Coronary artery (tissue), 2 donors: Measurements from ENCODE around the gene POU2AF1.

Experiments used
- DNase-seq: peaks from one replicate; pipeline ENCODE4 v3.0.0-alpha.2; 2017; ENCODE audit warnings: low spot score
- H3K27ac ChIP-seq, 2 donors: fragments of 200-600 bp; sonication (generic); one replicate each; pipeline ENCODE4 v1.5.1; 2016 to 2019
- H3K4me3 ChIP-seq: fragments of 200-600 bp; sonication (generic); 2 replicates; pipeline ENCODE4 v1.5.1; 2016; ENCODE audit warnings: mild to moderate bottlenecking, moderate library complexity
- CTCF ChIP-seq: fragments of 200-600 bp; sonication (generic); IDR thresholded peaks from one replicate; pipeline ENCODE4 v1.5.1; 2019; ENCODE audit warnings: antibody characterized with exemption

POU2AF1 gene

DNA sequence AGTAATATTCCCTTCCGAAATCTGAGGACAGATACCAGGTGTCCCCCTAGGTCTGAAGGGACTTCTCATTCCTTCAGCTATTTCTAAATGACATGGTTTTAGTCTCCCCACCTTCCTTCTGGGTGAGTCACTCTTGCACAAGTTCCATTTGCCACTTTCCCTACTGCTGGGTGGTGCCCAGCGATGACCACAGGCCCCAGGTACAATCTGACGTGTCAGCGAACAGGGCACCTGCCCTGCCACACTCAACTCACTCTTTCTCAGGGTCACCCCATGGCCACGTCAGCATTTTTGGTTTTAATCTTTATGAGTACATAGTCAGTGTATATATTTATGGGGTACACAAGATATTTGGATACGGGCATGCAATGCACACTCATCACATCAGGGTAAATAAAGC lies 17.2 kb downstream of the POU2AF1 start:
- Histone ChIP-seq H3K4me3 (no peak overlapping the region), H3K27ac (no peak overlapping the region)
- no peak for DNase-seq
- TF ChIP-seq CTCF = no peak

- Histone ChIP-seq H3K4me3 (no peak overlapping the region), H3K27ac (no peak overlapping the region)
- no peak for DNase-seq
- no peak for TF ChIP-seq CTCF
These were observed 17.8 kb downstream of the POU2AF1 start for GRCh38 chr11:111361052-111361801.

DNA sequence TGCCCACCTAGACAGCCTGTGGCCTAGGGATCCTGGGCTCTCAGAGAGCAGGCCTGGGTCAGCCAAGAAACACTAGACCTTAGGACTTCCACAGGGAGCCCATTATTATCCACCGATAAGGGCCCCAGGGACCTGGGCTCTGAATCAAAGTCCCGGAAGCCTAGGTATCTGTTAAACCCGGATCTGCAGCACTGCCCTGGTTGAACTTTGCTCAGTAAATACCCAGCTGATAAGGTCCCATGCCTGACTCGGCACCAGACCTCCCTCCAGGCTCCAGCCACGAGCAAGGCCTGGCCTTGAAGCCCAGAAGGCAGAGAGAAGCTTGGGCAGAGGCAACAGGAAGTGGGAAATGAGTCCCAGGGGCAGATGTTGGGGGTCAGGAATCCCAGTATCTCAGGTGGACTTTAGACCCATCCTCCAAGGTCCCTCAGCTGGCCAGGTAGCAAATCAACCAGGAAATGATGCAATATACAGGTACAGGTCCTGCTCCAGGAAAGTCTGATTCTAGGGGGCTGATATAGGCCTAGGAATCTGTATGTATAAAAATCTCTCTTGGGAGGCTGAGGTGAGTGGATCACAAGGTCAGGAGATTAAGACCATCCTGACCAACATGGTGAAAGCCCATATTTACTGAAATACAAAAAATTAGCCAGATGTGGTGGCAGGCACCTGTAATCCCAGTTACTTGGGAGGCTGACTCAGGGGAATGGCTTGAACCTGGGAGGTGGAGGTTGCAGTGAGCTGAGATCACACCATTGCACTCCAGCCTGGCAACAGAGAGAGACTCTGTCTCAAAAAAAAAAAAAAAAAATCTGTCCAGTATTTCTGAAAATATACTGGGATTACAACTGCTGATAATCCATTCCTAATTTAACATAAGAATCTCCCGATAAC lies 18.7 kb downstream of the POU2AF1 start:
- DNase-seq = no peak
- H3K27ac ChIP-seq = no peak overlapping the region

GRCh38 chr11:111359223-111360149 lies 19.6 kb downstream of the POU2AF1 start:
- no peak overlapping the region for H3K4me3 ChIP-seq
- TF ChIP-seq CTCF = no peak
- no peak for DNase-seq
- no peak overlapping the region for H3K27ac ChIP-seq

More for the DNA sequence above, 18.7 kb downstream of the POU2AF1 start:
- no peak for TF ChIP-seq CTCF
- no peak overlapping the region for H3K4me3 ChIP-seq

- no peak for TF ChIP-seq CTCF
- Histone ChIP-seq H3K27ac (no peak overlapping the region), H3K4me3 (no peak overlapping the region)
- DNase-seq = no peak
These were observed 20.8 kb downstream of the POU2AF1 start for GRCh38 chr11:111358038-111359001.
